HepG2 (cell line): ENCODE data around the gene ARHGAP19. TPM values are rescaled to one million over a fixed set of nuclear protein-coding genes. Genes with fewer than 3 reads are reported as not detected.

Experiments used
- ATM ChIP-seq: fragments of 450-650 bp; IDR thresholded peaks from 2 replicates; pipeline ENCODE4 v1.7.1; 2017; ENCODE audit warnings: mild to moderate bottlenecking, borderline replicate concordance
- CBX5 ChIP-seq: sonication (generic); formaldehyde crosslinking; IDR thresholded peaks from 2 replicates; pipeline ENCODE4 v1.4.0; 2020; ENCODE audit warnings: missing genetic modification reagents, borderline replicate concordance
- EEA1 ChIP-seq: sonication (generic); formaldehyde crosslinking; IDR thresholded peaks from 2 replicates; pipeline ENCODE4 v1.5.1; 2020; ENCODE audit warnings: mild to moderate bottlenecking, missing genetic modification reagents, borderline replicate concordance
- PATZ1 ChIP-seq: sonication (generic); formaldehyde crosslinking; IDR thresholded peaks from 2 replicates; pipeline ENCODE4 v1.4.0; 2020; ENCODE audit warnings: missing genetic modification reagents
- SMAD3 ChIP-seq: sonication (generic); formaldehyde crosslinking; IDR thresholded peaks from 2 replicates; pipeline ENCODE4 v1.4.0; 2020; ENCODE audit warnings: missing genetic modification reagents
- SRSF4 ChIP-seq: fragments of 200-400 bp; formaldehyde crosslinking; IDR thresholded peaks from one replicate; pipeline ENCODE4 v1.6.1; 2018; ENCODE audit warnings: mild to moderate bottlenecking, low read depth, low read length, moderate library complexity; ENCODE audit not compliant: poor library complexity, severe bottlenecking
- TBL1XR1 ChIP-seq: fragments of 150-350 bp; IDR thresholded peaks from 2 replicates; pipeline ENCODE4 v1.6.1; 2014; ENCODE audit warnings: borderline replicate concordance, low read length; ENCODE audit not compliant: partially characterized antibody
- TRIM24 ChIP-seq: sonication (generic); formaldehyde crosslinking; IDR thresholded peaks from 2 replicates; pipeline ENCODE4 v1.8.0; 2022; ENCODE audit warnings: mild to moderate bottlenecking, missing genetic modification reagents
- ZBTB26 ChIP-seq: IDR thresholded peaks from 2 replicates; pipeline ENCODE4 v1.6.1; 2016; ENCODE audit warnings: missing compliant biosample characterization, missing genetic modification reagents, borderline replicate concordance
- ZBTB38 ChIP-seq: sonication (generic); formaldehyde crosslinking; IDR thresholded peaks from 2 replicates; pipeline ENCODE4 v1.5.1; 2020; ENCODE audit warnings: mild to moderate bottlenecking, missing genetic modification reagents
- ZBTB42 ChIP-seq: sonication (generic); formaldehyde crosslinking; IDR thresholded peaks from 2 replicates; pipeline ENCODE4 v1.5.0; 2020; ENCODE audit warnings: mild to moderate bottlenecking, missing genetic modification reagents
- ZNF3 ChIP-seq: IDR thresholded peaks from 2 replicates; pipeline ENCODE4 v1.7.0; 2017; ENCODE audit warnings: inconsistent platforms
- ZNF407 ChIP-seq: sonication (generic); formaldehyde crosslinking; IDR thresholded peaks from one replicate; pipeline ENCODE4 v1.5.1; 2020; ENCODE audit warnings: mild to moderate bottlenecking, missing genetic modification reagents; ENCODE audit errors: not compliant biosample characterization
- ZNF670 ChIP-seq: sonication (generic); formaldehyde crosslinking; IDR thresholded peaks from 2 replicates; pipeline ENCODE4 v1.8.0; 2022; ENCODE audit warnings: mild to moderate bottlenecking, missing genetic modification reagents, borderline replicate concordance
- polyA plus RNA-seq, 8 experiments: library from polyadenylated mRNA; depleted of rRNA in 3 of 8; stranded (reverse) in 7 of 8; unstranded in 1 of 8; fragments of >200 nt; fragmentation: Illumina TruSeq in 4 of 8; extraction: Trizol in 4 of 8; gene quantifications; 2 replicates each; pipeline versions ENCODE4 v1.2.1 to v1.2.3, GENCODE V29; 2011 to 2016; ENCODE audit warnings: low read depth in 4 of 8, missing spikeins in 1 of 8, mixed read lengths in 1 of 8; ENCODE audit not compliant: insufficient read depth in 1 of 8
- total RNA-seq, 5 experiments: library from RNA; depleted of rRNA; stranded (reverse); fragments of >200 nt; fragmentation: Illumina TruSeq; extraction: Trizol; gene quantifications; 2 replicates each; pipeline ENCODE4 v1.2.3, GENCODE V29; 2016; ENCODE audit warnings: low read depth in 1 of 5

The ARHGAP19 gene
- total and polyA plus RNA-seq, 2 of the 13 experiments (the other 11 are each of a cell fraction or from before 2014, with no cell fraction given) = 7.6 to 10.0 TPM

GRCh38 chr10:97292097-97292861, at the start of gene ARHGAP19 (continued):
- TF ChIP-seq ZBTB26 (CRISPR knock-in tag) = peak; percentile 44; the same call in 1 of the 2 replicates
- peak; percentile 42; the same call in 1 of the 2 replicates for TF ChIP-seq CBX5 (CRISPR knock-in tag)
- TF ChIP-seq ZNF407 (CRISPR knock-in tag) = peak; percentile 80
- no peak for TF ChIP-seq SRSF4
- no peak for TF ChIP-seq ATM
- no peak for TF ChIP-seq ZNF3 (CRISPR knock-in tag)
- TF ChIP-seq TBL1XR1 = peak; percentile 19
- TF ChIP-seq SMAD3 = 0 out of 2 replicates have a peak, but pooled peaks have one; percentile 19
- TF ChIP-seq TRIM24 = no peak
- TF ChIP-seq ZNF670 (CRISPR knock-in tag) = no peak
- TF ChIP-seq EEA1 (CRISPR knock-in tag) = no peak
- no peak for TF ChIP-seq ZBTB42 (CRISPR knock-in tag)
- peak; percentile 77 for TF ChIP-seq ZBTB38
- peak; percentile 93 for TF ChIP-seq PATZ1
